Osteoblast (primary cell): Measurements from ENCODE around the gene CABP7. TPM values are rescaled to one million over a fixed set of nuclear protein-coding genes. Genes with fewer than 3 reads are reported as not detected.

Source experiments
- DNase-seq: peaks from one replicate; pipeline ENCODE4 v3.0.0; 2011; ENCODE audit warnings: low spot score, mixed read lengths; ENCODE audit not compliant: insufficient read length; ENCODE audit errors: missing footprints
- H2AFZ ChIP-seq: 2 replicates; pipeline ENCODE4 v1.6.0; 2011; ENCODE audit warnings: mild to moderate bottlenecking, low read length
- H3K27ac ChIP-seq: 2 replicates; pipeline ENCODE4 v1.5.1; 2011; ENCODE audit warnings: mild to moderate bottlenecking, low read depth, low read length, moderate library complexity
- H3K27me3 ChIP-seq: 2 replicates; pipeline ENCODE4 v1.6.0; 2012; ENCODE audit warnings: mild to moderate bottlenecking, control low read depth, inconsistent platforms, low read length, moderate library complexity; ENCODE audit not compliant: insufficient read depth
- H3K36me3 ChIP-seq: 2 replicates; pipeline ENCODE4 v1.5.1; 2011; ENCODE audit warnings: mild to moderate bottlenecking, low read length, control low read depth, moderate library complexity; ENCODE audit not compliant: insufficient read depth
- H3K4me1 ChIP-seq: 2 replicates; pipeline ENCODE4 v1.5.1; 2011; ENCODE audit warnings: mild to moderate bottlenecking, low read length, control low read depth, moderate library complexity; ENCODE audit not compliant: insufficient read depth
- H3K4me2 ChIP-seq: 2 replicates; pipeline ENCODE4 v1.6.0; 2011; ENCODE audit warnings: mild to moderate bottlenecking, low read length; ENCODE audit not compliant: insufficient read depth
- H3K4me3 ChIP-seq: fragments of 200-600 bp; sonication (generic); 3 replicates; pipeline ENCODE4 v1.5.1; 2012; ENCODE audit warnings: mild to moderate bottlenecking, low read length, inconsistent platforms; ENCODE audit not compliant: insufficient read depth
- H3K79me2 ChIP-seq: 2 replicates; pipeline ENCODE4 v1.6.0; 2012; ENCODE audit warnings: mild to moderate bottlenecking, low read length, control low read depth, inconsistent platforms; ENCODE audit not compliant: insufficient read depth
- H3K9me3 ChIP-seq: 2 replicates; pipeline ENCODE4 v1.5.1; 2011; ENCODE audit warnings: low read depth, low read length, control low read depth
- H4K20me1 ChIP-seq: 2 replicates; pipeline ENCODE4 v1.6.0; 2012; ENCODE audit warnings: mild to moderate bottlenecking, low read length, control low read depth; ENCODE audit not compliant: insufficient read depth
- total RNA-seq: library from RNA; depleted of rRNA; stranded (reverse); fragments of >200 nt; gene quantifications from 2 replicates; pipeline ENCODE4 v1.2.3, GENCODE V29; 2012
- TF ChIP-seq, protein P1 (sequence below): IDR thresholded peaks from 2 replicates; pipeline ENCODE4 v1.5.1; 2011; ENCODE audit warnings: mild to moderate bottlenecking, low read depth, low read length, moderate library complexity; ENCODE audit errors: extremely low read depth

Gene CABP7
- total RNA-seq, 1 donor = not detected

DNA sequence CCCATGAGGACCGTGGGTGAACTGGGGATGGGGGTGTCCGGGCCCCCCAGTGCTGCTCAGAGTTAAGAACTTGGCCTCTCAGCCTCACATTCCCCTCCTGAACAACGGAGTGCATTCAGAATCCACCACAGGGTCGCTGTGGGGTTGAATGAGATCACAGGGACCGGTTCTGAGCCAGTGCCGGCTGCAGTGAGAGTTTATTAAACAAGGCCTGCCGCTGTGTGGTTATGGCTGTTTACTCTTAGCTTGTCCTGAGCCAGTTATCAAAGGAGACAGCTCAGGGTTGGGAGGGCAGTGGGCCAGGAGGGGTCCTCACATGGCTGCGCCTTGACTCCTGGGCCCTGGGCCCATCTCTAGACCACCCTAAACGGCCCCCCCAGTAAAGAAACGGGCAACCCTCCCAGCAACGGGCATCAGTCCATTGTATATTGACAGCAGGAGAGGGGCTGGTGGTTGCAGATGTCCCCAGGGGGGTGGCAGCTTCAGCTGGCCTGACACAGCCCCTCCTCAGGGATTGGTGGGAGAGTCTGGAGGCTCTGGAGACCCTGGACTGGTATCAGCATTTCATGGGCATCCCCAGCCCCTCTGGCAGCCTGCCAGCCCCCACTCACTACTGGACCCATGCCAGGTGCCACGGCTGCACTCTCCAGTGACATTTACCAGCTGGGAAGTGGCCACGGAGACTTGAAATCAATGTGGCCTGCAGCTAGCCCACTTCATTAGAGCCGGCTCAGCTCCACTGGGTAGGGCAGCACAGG lies 15.1 kb upstream of the CABP7 start:
- Histone ChIP-seq H3K4me1 (peaks cover 21% of the 10 kb centered on the region), H3K4me2 (no peak overlapping the region), H3K27ac (no peak overlapping the region), H4K20me1 (peaks cover 9% of the 10 kb centered on the region), H3K4me3 (no peak overlapping the region), H3K9me3 (no peaks in the 10 kb centered on the region), H3K79me2 (no peaks in the 10 kb centered on the region), H2AFZ (no peak overlapping the region), H3K36me3 (no peaks in the 10 kb centered on the region), H3K27me3 (peaks cover 13% of the 10 kb centered on the region)
- DNase-seq = peak; percentile 91
- TF ChIP-seq, protein P1, sequence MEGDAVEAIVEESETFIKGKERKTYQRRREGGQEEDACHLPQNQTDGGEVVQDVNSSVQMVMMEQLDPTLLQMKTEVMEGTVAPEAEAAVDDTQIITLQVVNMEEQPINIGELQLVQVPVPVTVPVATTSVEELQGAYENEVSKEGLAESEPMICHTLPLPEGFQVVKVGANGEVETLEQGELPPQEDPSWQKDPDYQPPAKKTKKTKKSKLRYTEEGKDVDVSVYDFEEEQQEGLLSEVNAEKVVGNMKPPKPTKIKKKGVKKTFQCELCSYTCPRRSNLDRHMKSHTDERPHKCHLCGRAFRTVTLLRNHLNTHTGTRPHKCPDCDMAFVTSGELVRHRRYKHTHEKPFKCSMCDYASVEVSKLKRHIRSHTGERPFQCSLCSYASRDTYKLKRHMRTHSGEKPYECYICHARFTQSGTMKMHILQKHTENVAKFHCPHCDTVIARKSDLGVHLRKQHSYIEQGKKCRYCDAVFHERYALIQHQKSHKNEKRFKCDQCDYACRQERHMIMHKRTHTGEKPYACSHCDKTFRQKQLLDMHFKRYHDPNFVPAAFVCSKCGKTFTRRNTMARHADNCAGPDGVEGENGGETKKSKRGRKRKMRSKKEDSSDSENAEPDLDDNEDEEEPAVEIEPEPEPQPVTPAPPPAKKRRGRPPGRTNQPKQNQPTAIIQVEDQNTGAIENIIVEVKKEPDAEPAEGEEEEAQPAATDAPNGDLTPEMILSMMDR = no peak

DNA sequence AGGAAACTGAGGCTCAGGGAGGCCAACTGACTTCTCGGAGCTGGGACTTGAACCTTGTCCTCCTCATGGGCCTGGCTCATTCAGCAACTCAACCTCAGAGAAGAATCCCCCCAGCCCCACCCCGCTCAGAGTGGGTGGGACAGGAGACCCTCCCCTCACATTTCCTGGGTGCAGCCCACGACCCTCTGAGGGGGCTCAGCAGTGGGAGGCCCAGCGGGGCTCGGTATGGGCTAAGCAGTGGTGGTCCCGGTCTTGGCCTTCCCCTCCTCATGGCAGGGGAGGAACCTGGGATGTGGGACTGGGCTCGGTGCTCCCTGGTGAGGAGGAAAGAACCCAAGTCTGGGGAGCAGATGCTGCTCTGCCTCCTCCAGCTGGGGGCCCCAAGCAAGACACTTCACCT lies 14.2 kb upstream of the CABP7 start:
- peaks cover 12% of the 10 kb centered on the region for H3K4me1 ChIP-seq
- no peak overlapping the region for H2AFZ ChIP-seq
- peaks cover 13% of the 10 kb centered on the region for H3K27me3 ChIP-seq
- no peak for DNase-seq
- no peaks in the 10 kb centered on the region for H3K79me2 ChIP-seq
- no peak overlapping the region for H3K27ac ChIP-seq
- TF ChIP-seq, protein P1 = no peak
- no peaks in the 10 kb centered on the region for H3K36me3 ChIP-seq
- no peak overlapping the region for H3K4me2 ChIP-seq
- H4K20me1 ChIP-seq = peaks cover 6% of the 10 kb centered on the region
- H3K4me3 ChIP-seq = no peak overlapping the region
- H3K9me3 ChIP-seq = no peaks in the 10 kb centered on the region

DNA sequence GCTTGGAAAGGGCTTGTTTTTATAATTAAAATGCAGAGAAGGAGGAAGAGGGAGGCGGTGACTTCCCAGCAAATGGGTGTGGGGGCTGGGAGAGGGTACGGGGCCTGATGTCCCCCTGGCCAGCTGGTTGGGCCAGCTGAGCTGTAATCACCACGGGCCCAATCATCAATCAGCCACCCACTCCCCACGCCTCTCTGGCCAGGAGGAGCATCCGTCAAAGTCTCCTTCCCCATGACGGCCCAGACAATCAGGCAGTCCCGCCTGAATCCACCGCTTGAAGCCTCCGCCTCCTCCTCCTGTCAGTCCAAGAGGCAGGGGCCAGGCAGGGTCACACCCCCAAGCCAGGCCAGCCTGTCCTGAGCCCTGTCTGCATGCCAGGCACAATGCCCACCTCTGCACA lies 13.3 kb upstream of the CABP7 start:
- Histone ChIP-seq H3K27me3 (peaks cover 13% of the 10 kb centered on the region), H3K4me3 (no peak overlapping the region), H3K36me3 (no peaks in the 10 kb centered on the region), H3K9me3 (no peaks in the 10 kb centered on the region), H3K27ac (no peak overlapping the region), H3K4me2 (no peak overlapping the region), H4K20me1 (peaks cover 6% of the 10 kb centered on the region), H3K79me2 (no peaks in the 10 kb centered on the region), H2AFZ (no peak overlapping the region), H3K4me1 (peaks cover 5% of the 10 kb centered on the region)
- TF ChIP-seq, protein P1 = no peak
- no peak for DNase-seq

DNA sequence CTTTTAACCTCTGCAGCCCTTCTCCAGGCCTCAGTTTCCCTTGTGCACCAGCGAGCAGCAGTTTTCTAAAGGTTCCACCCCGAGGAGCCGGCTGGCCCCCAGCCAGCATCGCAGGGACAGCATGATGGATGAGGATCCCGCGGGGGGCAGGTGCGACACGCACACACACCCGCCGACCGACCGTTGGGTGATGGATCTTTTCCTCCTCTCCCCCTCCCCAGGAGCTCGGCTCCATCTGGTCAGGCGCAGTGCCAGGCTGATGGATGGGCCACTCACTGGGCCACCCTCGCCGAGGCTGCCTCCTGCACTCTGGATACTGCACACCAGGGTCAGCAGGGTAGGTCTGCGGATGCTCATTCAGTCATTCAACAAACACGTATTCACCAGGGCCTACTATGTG lies 12.8 kb upstream of the CABP7 start:
- Histone ChIP-seq H3K9me3 (no peaks in the 10 kb centered on the region), H3K27ac (no peak overlapping the region), H3K36me3 (no peaks in the 10 kb centered on the region), H3K4me3 (no peak overlapping the region), H3K79me2 (no peaks in the 10 kb centered on the region), H2AFZ (no peak overlapping the region), H4K20me1 (peaks cover 6% of the 10 kb centered on the region), H3K4me1 (peaks cover 5% of the 10 kb centered on the region), H3K4me2 (no peak overlapping the region), H3K27me3 (peaks cover 13% of the 10 kb centered on the region)
- no peak for DNase-seq
- TF ChIP-seq, protein P1 = no peak
